ENCODE results near the gene APAF1.
"Not testable (repeated sequence)": the region's sequence is repeated elsewhere in the genome, so short reads cannot be mapped to it uniquely, and the experiment has no call there.

Gene APAF1

GRCh38 chr12:98644712-98645571, at the start of gene APAF1, which contains the start of gene IKBIP:
APAF1 (plus strand) TSS chr12:98645290; CDS start chr12:98648360, 3,070 bp downstream.
IKBIP (minus strand) TSS chr12:98644788; CDS start chr12:98644701, 87 bp downstream.
- peak; percentile 99 for DNase-seq

GRCh38 chr12:98597313-98597712, 47.8 kb upstream of the APAF1 start:
- DNase-seq, result not testable (repeated sequence)

GRCh38 chr12:98601924-98602323, 43.2 kb upstream of the APAF1 start:
- DNase-seq, result no peak

GRCh38 chr12:98606359-98606988, 38.6 kb upstream of the APAF1 start:
- no peak for DNase-seq

GRCh38 chr12:98610596-98610995, 34.5 kb upstream of the APAF1 start:
- no peak for DNase-seq

GRCh38 chr12:98612696-98613334, 32.3 kb upstream of the APAF1 start:
- no peak for DNase-seq

GRCh38 chr12:98618952-98619351, 26.1 kb upstream of the APAF1 start:
- no peak for DNase-seq

- no peak for DNase-seq
Measured at GRCh38 chr12:98635657-98636323, 9.3 kb upstream of the APAF1 start.

GRCh38 chr12:98637068-98637467, 8.0 kb upstream of the APAF1 start:
- DNase-seq, result no peak

GRCh38 chr12:98638009-98638408, 7.1 kb upstream of the APAF1 start:
- DNase-seq, result no peak

GRCh38 chr12:98639491-98639890, 5.6 kb upstream of the APAF1 start:
- no peak for DNase-seq

GRCh38 chr12:98642801-98643200, 2.3 kb upstream of the APAF1 start:
- not testable (repeated sequence) for DNase-seq

GRCh38 chr12:98644433-98644711, 718 bp upstream of the APAF1 start:
- no peak for DNase-seq

- no peak for DNase-seq
Measured at GRCh38 chr12:98645572-98646067, 530 bp downstream of the APAF1 start.

- DNase-seq, result no peak
Measured at GRCh38 chr12:98646294-98647090, 1.4 kb downstream of the APAF1 start.

- no peak for DNase-seq
Measured at GRCh38 chr12:98651328-98651727, 6.2 kb downstream of the APAF1 start.

GRCh38 chr12:98653866-98654493, 8.9 kb downstream of the APAF1 start:
- no peak for DNase-seq

- no peak for DNase-seq
Measured at GRCh38 chr12:98656289-98657101, 11.4 kb downstream of the APAF1 start.

- no peak for DNase-seq
Measured at GRCh38 chr12:98660521-98660920, 15.4 kb downstream of the APAF1 start.

- DNase-seq, result no peak
Measured at GRCh38 chr12:98669751-98670150, 24.7 kb downstream of the APAF1 start.

- DNase-seq, result no peak
Measured at GRCh38 chr12:98671459-98671858, 26.4 kb downstream of the APAF1 start.
